ENCODE data around the gene HNRNPA1.
A peak's percentile ranks its signal among the peaks of the same experiment; 100 is the strongest.
"Not testable (repeated sequence)": the region's sequence is repeated elsewhere in the genome, so short reads cannot be mapped to it uniquely, and the experiment has no call there.

The HNRNPA1 gene

GRCh38 chr12:54277823-54278276 is 2.7 kb upstream of the HNRNPA1 start:
- DNase-seq = no peak

DNA sequence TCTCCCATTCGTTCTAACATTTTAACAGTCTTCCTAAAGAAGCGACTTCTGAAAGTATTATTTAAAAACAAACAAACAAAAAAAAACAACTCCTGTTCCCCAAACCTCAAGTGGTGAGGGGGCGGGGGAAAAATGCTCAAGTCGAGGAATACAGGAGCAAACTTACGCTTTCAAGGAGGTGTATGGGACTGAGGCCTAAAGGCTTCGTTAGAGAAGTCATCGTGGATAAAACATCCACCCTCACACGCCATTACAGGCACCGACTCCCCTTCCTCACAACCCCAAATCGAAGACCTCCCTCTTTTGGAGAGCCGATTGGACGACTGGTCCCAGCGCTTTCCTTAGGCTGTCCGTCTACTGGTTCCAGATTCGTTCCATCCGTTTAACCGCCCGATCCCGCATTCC is 1.3 kb upstream of the HNRNPA1 start:
- DNase-seq = no peak

- peak; percentile 100 for DNase-seq
These were observed 676 bp upstream of the HNRNPA1 start, which contains the start of gene CBX5 for GRCh38 chr12:54279632-54280467. CBX5 (minus strand) TSS chr12:54280122; CDS start chr12:54257650, 22,472 bp downstream.

- not testable (repeated sequence) for DNase-seq
These were observed 724 bp downstream of the HNRNPA1 start for GRCh38 chr12:54281261-54281638.

DNA sequence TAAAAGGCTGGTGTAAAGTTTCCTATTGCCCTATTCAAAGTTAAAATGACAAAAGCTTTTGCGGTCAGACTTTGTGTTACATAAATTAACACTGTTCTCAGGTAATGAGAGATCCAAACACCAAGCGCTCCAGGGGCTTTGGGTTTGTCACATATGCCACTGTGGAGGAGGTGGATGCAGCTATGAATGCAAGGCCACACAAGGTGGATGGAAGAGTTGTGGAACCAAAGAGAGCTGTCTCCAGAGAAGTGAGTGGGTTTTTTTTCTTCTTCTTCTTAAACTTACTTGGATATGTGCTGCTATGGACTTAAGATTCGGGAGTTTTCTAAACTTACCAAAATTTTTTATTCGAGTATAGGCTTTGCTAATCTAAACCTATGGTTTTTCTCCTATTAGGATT is 1.2 kb downstream of the HNRNPA1 start:
- DNase-seq = not testable (repeated sequence)

DNA sequence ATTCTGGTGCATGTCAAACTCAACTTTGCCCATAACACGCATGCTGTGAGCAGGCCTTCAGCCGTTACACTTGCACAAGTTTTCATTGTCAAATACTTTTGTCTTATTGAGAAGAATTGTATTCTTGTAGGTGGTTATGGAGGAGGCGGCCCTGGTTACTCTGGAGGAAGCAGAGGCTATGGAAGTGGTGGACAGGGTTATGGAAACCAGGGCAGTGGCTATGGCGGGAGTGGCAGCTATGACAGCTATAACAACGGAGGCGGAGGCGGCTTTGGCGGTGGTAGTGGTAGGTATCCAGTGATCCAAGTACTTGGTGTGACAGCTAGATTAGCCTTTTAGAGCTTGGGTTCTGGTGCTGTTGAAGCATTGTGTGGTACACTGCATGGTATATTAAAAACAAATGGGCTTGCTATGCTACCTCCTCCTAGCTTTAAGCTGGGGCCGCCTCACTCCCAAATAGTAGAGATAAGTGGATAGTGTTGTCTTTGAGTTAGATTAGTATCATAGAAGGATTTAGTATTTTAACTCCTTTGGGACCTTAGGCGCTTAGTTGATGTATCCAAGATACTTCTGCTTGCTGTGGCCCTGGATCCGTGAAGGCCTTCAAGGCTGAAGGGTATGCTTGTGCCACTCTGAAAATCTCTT is 2.5 kb downstream of the HNRNPA1 start:
- DNase-seq = no peak

- not testable (repeated sequence) for DNase-seq
These were observed 3.7 kb downstream of the HNRNPA1 start for GRCh38 chr12:54284070-54284780.

GRCh38 chr12:54285150-54286041 is 4.9 kb downstream of the HNRNPA1 start:
- no peak for DNase-seq

- no peak for DNase-seq
These were observed 5.8 kb downstream of the HNRNPA1 start for GRCh38 chr12:54286042-54287030.

DNA sequence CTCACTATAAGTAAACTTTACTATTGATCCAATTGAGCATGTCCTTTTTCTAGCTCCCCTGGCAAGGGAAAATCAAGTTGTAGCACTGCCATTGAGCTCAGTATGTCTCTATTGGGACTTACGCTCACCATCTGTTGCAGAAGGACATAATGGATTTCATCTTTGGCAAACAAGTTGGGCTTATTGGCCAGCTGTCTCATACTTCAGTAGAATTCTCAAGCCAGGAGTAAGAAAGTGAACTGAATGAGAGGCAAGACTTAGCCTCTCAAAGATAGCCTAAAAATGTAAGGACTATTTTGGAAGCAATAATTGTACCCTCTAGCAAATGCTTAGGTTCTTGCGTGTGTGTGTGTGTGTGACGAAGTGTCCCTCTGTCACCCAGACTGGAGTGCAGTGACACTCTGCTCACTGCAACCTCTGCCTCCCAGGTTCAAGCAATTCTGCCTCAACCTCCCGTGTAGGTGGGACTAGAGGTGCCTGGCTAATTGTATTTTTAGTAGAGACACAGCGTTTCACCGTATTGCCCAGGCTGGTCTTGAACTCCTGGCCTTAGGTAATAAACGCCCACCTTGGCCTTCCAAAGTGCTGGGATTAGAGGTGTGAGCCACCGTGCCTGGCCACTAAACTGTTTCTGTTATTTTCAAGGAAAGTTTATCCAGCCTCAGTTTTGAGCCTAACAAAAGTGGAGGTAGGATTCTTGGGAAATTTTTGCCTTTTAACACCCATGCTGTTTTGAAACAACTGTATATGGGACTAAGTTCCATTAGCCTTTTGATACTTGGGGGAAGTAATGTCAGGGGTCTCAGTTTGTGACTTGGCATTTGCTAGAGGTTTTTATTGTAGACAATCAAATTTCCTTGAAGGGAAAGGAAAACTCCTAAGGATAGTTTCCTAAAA is 7.0 kb downstream of the HNRNPA1 start:
- no peak for DNase-seq

DNA sequence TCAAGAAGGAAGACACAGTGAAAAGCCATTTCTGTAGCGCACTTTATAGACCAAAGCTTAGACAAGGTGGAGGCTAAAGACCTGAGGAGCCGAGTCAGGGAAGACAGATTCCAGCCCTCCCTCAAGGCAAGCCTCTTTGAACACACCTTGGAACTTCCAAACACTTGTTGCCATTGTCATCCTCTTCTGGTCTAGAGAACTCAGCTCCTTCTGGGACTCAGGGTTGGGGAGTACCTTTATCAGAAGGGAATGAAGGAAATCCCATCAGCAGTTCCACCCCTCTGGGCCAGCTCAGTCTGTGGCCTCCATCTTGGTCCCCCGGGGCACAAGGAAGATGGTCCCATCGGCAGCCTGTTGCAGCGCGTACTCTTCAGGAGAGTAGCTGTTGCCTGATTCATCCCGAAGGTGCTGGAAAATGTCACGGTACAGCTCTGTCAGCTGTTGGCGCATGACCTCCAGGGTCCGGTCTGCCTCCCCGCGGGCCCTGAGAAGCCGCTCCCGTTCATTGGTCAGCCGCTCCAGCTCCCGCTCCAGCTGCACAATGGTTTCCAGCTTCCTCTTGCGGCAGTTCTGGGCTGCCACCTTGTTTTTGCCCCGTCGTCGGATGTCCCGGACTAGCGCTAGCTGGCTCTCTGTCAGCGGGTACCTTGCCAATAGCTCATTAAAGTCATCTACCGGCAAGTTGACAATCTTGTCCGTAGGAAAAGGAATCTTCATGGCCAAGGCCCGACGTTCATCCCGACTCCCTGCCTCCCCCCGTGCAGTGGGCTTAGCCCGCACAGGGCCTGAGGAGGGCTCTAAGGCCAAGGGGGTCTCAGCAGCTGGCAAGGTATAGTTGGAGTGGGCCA is 11.8 kb downstream of the HNRNPA1 start:
- no peak for DNase-seq

DNA sequence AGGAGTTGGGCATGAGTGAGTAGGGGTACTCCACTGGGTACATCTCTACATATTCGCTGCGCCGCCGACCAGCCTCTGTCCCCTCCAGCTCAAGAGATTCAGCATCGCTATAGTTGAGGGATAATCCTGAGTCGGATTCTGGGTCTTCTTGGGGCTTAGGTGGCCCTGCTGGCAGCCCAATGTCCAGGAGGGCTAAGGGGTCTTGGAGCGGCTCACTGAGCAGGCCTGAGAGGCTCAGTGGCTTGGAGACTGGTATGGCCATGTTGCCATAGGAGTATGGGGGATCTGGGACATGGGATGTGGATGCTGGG is 12.4 kb downstream of the HNRNPA1 start:
- DNase-seq = no peak

- DNase-seq = peak; percentile 66
These were observed 13.8 kb downstream of the HNRNPA1 start for GRCh38 chr12:54294152-54294952.

DNA sequence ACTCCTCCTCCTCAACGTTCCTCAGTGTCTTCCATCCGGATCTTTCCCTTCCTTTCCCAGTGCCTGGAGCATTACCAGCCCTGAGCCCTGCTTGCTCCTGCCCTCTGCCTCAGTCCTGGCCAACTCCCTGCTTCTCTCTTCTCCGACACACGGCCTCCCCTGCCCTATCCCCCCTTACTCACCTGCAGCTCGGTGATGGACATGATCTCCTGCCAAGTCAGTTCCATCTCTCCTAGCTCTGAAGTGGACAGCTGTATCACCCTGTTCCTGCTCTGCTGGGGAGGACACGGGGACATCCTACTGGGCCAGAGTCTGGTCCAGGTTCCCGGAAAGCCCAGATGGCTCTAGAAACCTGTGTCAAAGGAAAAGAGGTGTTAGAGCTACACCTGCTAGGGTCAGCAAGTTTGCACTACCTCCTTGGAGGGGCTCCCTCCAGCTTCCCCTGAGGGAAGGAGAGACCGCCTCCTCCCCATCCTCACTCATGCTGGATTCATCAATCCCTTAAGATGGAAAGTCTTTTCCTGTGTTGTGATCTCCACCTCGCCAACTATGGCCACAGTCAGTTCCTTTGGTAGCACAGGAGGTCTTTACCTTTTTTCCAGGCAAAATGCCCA is 14.5 kb downstream of the HNRNPA1 start:
- no peak for DNase-seq

- no peak for DNase-seq
These were observed 16.0 kb downstream of the HNRNPA1 start for GRCh38 chr12:54296393-54297099.

DNA sequence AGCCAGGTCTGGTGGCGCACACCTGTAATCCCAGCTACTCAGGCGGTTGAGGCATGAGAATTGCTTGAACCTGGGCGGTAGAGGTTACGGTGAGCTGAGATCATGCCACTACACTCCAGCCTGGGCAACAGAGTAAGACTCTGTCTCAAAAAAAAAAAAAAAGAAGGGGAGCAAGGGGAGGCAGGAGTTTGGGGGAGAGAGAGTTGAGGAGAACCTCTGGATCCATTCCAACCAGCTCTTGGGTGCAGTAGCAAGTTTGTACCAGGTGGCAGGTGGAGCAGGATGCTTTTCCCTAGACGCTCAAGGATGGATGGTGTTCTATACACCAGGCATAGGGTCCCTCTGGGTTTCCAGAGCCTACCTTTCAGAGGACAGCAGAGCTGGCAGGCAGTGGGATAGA is 18.4 kb downstream of the HNRNPA1 start:
- no peak for DNase-seq

DNA sequence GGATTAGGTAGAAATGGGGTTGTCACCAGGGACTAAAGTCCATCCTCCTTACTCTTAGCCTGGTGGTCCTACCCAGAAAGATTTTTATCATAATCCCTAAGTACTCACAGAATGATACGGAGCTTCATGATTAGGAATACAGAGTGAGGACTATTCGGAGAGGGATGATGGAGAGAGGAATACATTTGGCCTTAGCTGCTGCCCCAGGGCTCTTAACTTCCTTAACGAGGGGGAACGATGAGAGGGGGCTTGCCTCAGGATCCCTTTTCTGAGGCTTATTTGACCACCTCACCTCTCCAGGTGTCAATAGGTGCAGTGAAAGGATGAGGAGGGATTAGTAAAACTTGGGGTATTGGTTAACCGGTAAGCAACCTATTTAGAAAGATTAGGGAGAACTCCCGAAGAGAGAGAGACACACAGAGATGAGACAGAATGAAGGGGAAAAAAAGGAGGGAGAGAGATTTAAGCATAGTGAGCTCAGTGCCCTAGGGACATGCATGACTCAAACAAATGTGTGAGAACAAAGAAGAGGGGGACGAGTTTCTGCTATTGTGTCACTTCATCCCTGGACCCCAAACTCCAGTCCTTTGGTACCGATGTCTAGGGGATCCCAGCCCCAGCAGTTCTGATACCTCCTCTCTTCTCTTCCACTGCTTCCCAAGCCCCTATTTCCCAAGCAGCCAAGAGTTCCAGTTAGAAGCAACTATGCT is 19.1 kb downstream of the HNRNPA1 start:
- no peak for DNase-seq
